ENCODE data around the gene RUBCNL.

RUBCNL gene

DNA sequence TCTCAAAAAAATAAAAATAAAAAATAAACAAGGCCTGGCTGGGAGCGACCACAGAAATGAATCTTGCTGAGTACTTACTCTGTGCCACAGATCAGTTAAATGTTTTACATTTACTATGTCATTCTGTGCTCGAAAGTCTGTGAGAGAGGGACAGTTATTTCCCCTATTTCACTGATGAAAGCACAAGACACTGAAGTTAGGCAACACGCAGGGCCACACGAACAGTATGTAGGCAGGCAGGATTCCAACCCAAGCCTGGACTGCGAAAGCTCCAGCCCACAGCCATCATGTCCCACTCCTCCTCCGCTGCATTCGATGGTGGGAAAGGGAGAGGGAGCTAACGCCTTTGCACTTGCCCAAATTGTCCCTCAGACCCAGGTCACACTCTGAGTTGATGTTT is 34.2 kb downstream of the RUBCNL start:
- H3K79me2 ChIP-seq (ENCODE audit: control insufficient read depth, low read length): no peaks in the 10 kb centered on the region
- no peaks in the 10 kb centered on the region for H3F3A ChIP-seq (ENCODE audit: control insufficient read depth, insufficient read depth)
- H3K4me3 ChIP-seq (ENCODE audit: low read length): no peak overlapping the region
- H3K27ac ChIP-seq (ENCODE audit: low read depth, low read length): no peak overlapping the region
- H3K27me3 ChIP-seq (ENCODE audit: control insufficient read depth, low read length): no peaks in the 10 kb centered on the region
- no peaks in the 10 kb centered on the region for H3K9me2 ChIP-seq (replicated peaks; ENCODE audit: control insufficient read depth, low read length)
- no peak overlapping the region for H3K4me2 ChIP-seq (ENCODE audit: low read length)
- no peaks in the 10 kb centered on the region for H3K4me1 ChIP-seq (ENCODE audit: control insufficient read depth, low read length)
- TF ChIP-seq EZH2phosphoT487 (IDR thresholded peaks at IDR 0.05; ENCODE audit: borderline replicate concordance, low read length) (no peak), CTCF (IDR thresholded peaks at IDR 0.05; ENCODE audit: low read depth, low read length, poor library complexity, severe bottlenecking) (no peak)
- H3K9me3 ChIP-seq (ENCODE audit: control insufficient read depth, insufficient read depth, low read length): no peaks in the 10 kb centered on the region
- H4K20me1 ChIP-seq (ENCODE audit: control insufficient read depth, insufficient read depth, low read depth, low read length): no peaks in the 10 kb centered on the region
- H3K36me3 ChIP-seq (ENCODE audit: control insufficient read depth, low read length): peaks cover 84% of the 10 kb centered on the region

DNA sequence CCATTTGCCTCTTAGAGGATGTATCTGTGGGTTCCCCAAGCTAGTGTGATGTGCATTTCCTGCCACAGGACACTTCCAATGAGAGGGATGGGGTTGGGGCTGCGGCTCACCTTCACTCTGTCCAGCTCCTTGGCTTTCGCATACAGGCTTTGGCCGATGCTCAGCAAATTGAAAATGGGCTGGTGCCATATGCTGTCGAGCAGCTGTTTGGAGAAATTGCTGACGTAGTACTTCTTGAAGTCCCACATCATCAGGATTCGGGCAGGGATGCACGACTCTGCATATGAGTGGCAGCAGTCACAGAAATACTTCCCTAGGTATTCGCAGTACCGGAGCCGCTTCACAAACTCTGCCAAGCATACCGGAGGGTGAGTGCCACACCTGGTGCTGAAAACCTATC is 37.0 kb downstream of the RUBCNL start:
- no peak for TF ChIP-seq EZH2phosphoT487 (IDR thresholded peaks at IDR 0.05; ENCODE audit: borderline replicate concordance, low read length)
- no peak for TF ChIP-seq CTCF (IDR thresholded peaks at IDR 0.05; ENCODE audit: low read depth, low read length, poor library complexity, severe bottlenecking)
- no peaks in the 10 kb centered on the region for H3F3A ChIP-seq (ENCODE audit: control insufficient read depth, insufficient read depth)
- H3K4me2 ChIP-seq (ENCODE audit: low read length): no peak overlapping the region

DNA sequence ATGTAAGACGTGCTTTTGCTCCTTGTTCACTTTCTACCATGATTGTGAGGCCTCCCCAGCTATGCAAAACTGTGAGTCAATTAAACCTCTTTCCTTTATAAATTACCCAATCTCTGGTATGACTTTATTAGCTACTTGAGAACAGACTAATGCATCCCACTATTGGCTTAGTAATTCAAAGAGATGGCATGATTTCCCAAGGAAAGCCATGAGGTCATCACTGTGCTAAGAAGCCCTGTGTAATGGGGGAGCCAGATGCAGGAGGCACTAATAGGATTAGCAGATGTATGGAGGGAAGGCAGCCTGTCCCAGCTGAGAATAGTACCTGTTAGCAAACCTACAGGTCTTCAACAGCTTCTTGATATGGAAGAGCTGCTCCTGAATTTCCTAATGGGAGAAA is 38.1 kb downstream of the RUBCNL start:
- TF ChIP-seq EZH2phosphoT487 (IDR thresholded peaks at IDR 0.05; ENCODE audit: borderline replicate concordance, low read length) (no peak), CTCF (IDR thresholded peaks at IDR 0.05; ENCODE audit: low read depth, low read length, poor library complexity, severe bottlenecking) (no peak)
- Histone ChIP-seq H3K4me2 (ENCODE audit: low read length) (no peak overlapping the region), H4K20me1 (ENCODE audit: control insufficient read depth, insufficient read depth, low read depth, low read length) (no peaks in the 10 kb centered on the region), H3K27me3 (ENCODE audit: control insufficient read depth, low read length) (no peaks in the 10 kb centered on the region), H3K9me2 (replicated peaks; ENCODE audit: control insufficient read depth, low read length) (no peaks in the 10 kb centered on the region), H3K9me3 (ENCODE audit: control insufficient read depth, insufficient read depth, low read length) (no peaks in the 10 kb centered on the region), H3K4me3 (ENCODE audit: low read length) (no peak overlapping the region), H3K4me1 (ENCODE audit: control insufficient read depth, low read length) (peaks cover 4% of the 10 kb centered on the region), H3K36me3 (ENCODE audit: control insufficient read depth, low read length) (peaks cover 76% of the 10 kb centered on the region), H3K27ac (ENCODE audit: low read depth, low read length) (no peak overlapping the region), H3K79me2 (ENCODE audit: control insufficient read depth, low read length) (no peaks in the 10 kb centered on the region), H3F3A (ENCODE audit: control insufficient read depth, insufficient read depth) (no peaks in the 10 kb centered on the region)

More for the DNA sequence above, 37.0 kb downstream of the RUBCNL start:
- Histone ChIP-seq H3K9me3 (ENCODE audit: control insufficient read depth, insufficient read depth, low read length) (no peaks in the 10 kb centered on the region), H3K27me3 (ENCODE audit: control insufficient read depth, low read length) (no peaks in the 10 kb centered on the region), H3K9me2 (replicated peaks; ENCODE audit: control insufficient read depth, low read length) (no peaks in the 10 kb centered on the region), H4K20me1 (ENCODE audit: control insufficient read depth, insufficient read depth, low read depth, low read length) (no peaks in the 10 kb centered on the region), H3K4me3 (ENCODE audit: low read length) (no peak overlapping the region), H3K4me1 (ENCODE audit: control insufficient read depth, low read length) (no peaks in the 10 kb centered on the region), H3K36me3 (ENCODE audit: control insufficient read depth, low read length) (peaks cover 76% of the 10 kb centered on the region), H3K79me2 (ENCODE audit: control insufficient read depth, low read length) (no peaks in the 10 kb centered on the region), H3K27ac (ENCODE audit: low read depth, low read length) (no peak overlapping the region)

GRCh38 chr13:46347277-46347676 is 39.8 kb downstream of the RUBCNL start:
- H3F3A ChIP-seq (ENCODE audit: control insufficient read depth, insufficient read depth): peaks cover 8% of the 10 kb centered on the region; the same call in 1 of the 2 replicates
- peaks cover 21% of the 10 kb centered on the region for H3K4me1 ChIP-seq (ENCODE audit: control insufficient read depth, low read length)
- TF ChIP-seq EZH2phosphoT487 (IDR thresholded peaks at IDR 0.05; ENCODE audit: borderline replicate concordance, low read length) (no peak), CTCF (IDR thresholded peaks at IDR 0.05; ENCODE audit: low read depth, low read length, poor library complexity, severe bottlenecking) (no peak)
- H3K4me2 ChIP-seq (ENCODE audit: low read length): no peak overlapping the region
- H4K20me1 ChIP-seq (ENCODE audit: control insufficient read depth, insufficient read depth, low read depth, low read length): no peaks in the 10 kb centered on the region
- no peaks in the 10 kb centered on the region for H3K9me2 ChIP-seq (replicated peaks; ENCODE audit: control insufficient read depth, low read length)
- H3K36me3 ChIP-seq (ENCODE audit: control insufficient read depth, low read length): peaks cover 77% of the 10 kb centered on the region
- H3K4me3 ChIP-seq (ENCODE audit: low read length): no peak overlapping the region
- no peaks in the 10 kb centered on the region for H3K79me2 ChIP-seq (ENCODE audit: control insufficient read depth, low read length)
- H3K9me3 ChIP-seq (ENCODE audit: control insufficient read depth, insufficient read depth, low read length): no peaks in the 10 kb centered on the region
- no peaks in the 10 kb centered on the region for H3K27me3 ChIP-seq (ENCODE audit: control insufficient read depth, low read length)
- no peak overlapping the region for H3K27ac ChIP-seq (ENCODE audit: low read depth, low read length)
